IPS DF 6.9 (cell line): ENCODE results near the gene ATAD2B.

Experiments used
- DNase-seq: peaks from one replicate; pipeline ENCODE4 v3.0.0-alpha.2; 2013; ENCODE audit warnings: low read depth, low spot score
- H3K27ac ChIP-seq: one replicate; pipeline ENCODE4 v1.5.1; 2013; ENCODE audit warnings: low read length, control low read depth
- H3K27me3 ChIP-seq: 2 replicates; pipeline ENCODE4 v1.6.1; 2013; ENCODE audit warnings: mild to moderate bottlenecking, low read length; ENCODE audit not compliant: control insufficient read depth, insufficient read depth
- H3K36me3 ChIP-seq: 2 replicates; pipeline ENCODE4 v1.6.1; 2013; ENCODE audit warnings: low read length; ENCODE audit not compliant: control insufficient read depth, insufficient read depth
- H3K4me1 ChIP-seq: 2 replicates; pipeline ENCODE4 v1.6.1; 2013; ENCODE audit warnings: low read length; ENCODE audit not compliant: control insufficient read depth, insufficient read depth
- H3K4me3 ChIP-seq: 2 replicates; pipeline ENCODE4 v1.5.1; 2013; ENCODE audit warnings: mild to moderate bottlenecking, low read length
- H3K9me3 ChIP-seq: 2 replicates; pipeline ENCODE4 v1.6.1; 2013; ENCODE audit warnings: low read length, inconsistent platforms; ENCODE audit not compliant: control insufficient read depth, insufficient read depth
- WGBS: extraction: QIAGEN DNeasy Blood & Tissue Kit; methylation state at CpG from one replicate; pipeline ENCODE4 v1.1.7; 2013; ENCODE audit warnings: mixed read lengths, missing lambda C conversion rate; ENCODE audit not compliant: insufficient read length, insufficient coverage; 5-methylcytosine and 5-hydroxymethylcytosine counted together

Gene ATAD2B

DNA sequence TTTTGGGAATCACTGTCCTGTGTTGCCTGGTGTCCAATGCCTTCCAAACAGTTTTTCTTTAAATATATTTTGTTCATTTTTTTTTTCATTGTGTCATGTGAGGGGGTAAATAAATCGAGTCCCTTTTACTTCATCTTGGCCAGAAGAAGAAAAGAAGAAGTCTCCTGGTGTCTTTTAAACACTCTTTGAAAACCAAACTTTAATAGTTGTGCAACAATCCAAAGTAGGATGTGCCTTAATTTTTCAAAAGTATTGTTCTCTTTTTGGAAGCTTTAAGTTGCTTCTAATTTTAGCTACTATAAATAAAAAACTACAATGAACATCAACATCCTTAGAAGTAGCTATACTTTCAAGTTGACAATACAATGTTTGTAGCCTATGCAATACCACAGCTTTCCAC is 154.9 kb downstream of the ATAD2B start:
- no peaks in the 10 kb centered on the region for H3K4me1 ChIP-seq
- no peak overlapping the region for H3K4me3 ChIP-seq
- no peaks in the 10 kb centered on the region for H3K36me3 ChIP-seq
- H3K27me3 ChIP-seq, result no peaks in the 10 kb centered on the region
- no CpG with 5 or more reads among the region's 1 CpG for WGBS
- no peak for DNase-seq
- no peaks in the 10 kb centered on the region for H3K9me3 ChIP-seq
- H3K27ac ChIP-seq, result no peak overlapping the region

DNA sequence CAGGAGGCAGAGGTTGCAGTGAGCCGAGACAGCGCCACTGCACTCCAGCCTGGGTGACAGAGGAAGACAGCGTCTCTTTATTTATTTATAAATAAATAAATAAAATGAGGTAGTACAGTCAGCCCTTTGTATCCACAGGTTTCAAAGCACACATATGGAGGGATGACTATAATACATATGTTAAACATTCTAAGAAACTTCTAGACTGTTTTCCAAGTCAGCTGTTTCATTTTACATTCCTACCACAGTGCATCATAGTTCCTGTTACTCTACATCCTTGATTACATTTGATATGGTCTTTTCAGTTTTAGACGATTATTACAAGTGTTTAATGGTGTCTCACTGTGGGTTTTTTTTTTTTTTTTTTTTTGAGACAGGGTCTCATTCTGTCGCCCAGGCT is 157.6 kb downstream of the ATAD2B start:
- H3K27me3 ChIP-seq, result no peaks in the 10 kb centered on the region
- DNase-seq, result no peak
- H3K4me1 ChIP-seq, result no peaks in the 10 kb centered on the region
- H3K27ac ChIP-seq, result no peak overlapping the region
- no peaks in the 10 kb centered on the region for H3K9me3 ChIP-seq
- no peaks in the 10 kb centered on the region for H3K36me3 ChIP-seq
- no CpG with 5 or more reads among the region's 5 CpGs for WGBS
- no peak overlapping the region for H3K4me3 ChIP-seq

DNA sequence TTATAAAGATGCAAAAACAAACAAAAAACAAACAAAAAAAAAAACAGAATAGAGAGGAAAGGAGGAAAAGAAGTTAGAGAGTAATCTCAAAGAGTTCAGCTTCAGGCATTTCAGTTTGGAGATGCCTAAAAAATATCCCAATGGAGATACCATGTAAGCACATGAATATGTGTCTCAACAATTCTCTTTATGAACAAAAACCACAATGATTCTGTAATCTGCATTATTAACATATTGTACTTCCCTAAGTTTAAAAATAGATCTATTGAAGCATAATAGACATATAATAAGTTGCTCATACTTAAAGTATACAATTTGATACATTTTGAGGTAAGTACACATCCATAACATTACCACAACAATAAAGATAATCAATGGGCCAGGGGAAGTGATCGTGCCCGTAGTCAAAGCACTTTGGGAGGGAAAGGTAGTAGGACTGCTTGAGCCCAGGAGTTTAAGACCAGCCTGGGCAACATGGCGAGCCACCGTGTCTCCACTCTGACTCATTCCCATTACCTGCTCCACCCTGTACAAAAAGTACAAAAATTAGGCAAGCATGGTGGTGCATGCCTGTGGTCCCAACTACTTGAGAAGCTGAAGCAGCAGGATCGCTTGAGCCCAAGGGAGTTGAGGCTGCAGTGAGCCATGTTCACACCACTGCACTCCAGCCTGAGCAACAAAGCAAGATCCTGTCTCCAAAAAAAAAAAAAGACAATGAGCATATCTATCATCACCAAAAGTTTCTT is 158.9 kb downstream of the ATAD2B start:
- no peak overlapping the region for H3K4me3 ChIP-seq
- no CpG with 5 or more reads among the region's 5 CpGs for WGBS
- no peak overlapping the region for H3K27ac ChIP-seq
- H3K4me1 ChIP-seq, result no peaks in the 10 kb centered on the region
- H3K36me3 ChIP-seq, result no peaks in the 10 kb centered on the region
- DNase-seq, result no peak
- no peaks in the 10 kb centered on the region for H3K27me3 ChIP-seq
- no peaks in the 10 kb centered on the region for H3K9me3 ChIP-seq

DNA sequence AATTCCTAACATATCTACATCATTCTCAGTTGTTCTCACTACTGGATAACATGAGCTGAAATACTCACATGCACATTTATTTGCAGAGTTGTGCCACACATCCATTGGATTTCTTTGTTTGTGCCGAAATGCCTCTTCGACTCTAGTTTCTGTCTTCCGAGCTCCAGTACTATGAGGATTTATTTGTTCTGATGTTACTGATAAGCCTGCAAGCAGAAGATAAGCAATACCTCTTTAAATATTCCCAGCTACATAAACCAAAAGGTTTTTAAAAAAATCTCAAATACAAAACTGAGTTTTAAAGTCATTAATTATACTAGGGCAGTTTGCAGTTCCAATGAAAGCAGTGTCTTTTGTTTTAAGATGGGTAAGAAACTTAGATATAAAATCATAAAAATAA is 164.8 kb downstream of the ATAD2B start:
- H3K36me3 ChIP-seq, result no peaks in the 10 kb centered on the region; the same call in 1 of the 2 replicates
- no peak for DNase-seq
- no peak overlapping the region for H3K27ac ChIP-seq
- no peaks in the 10 kb centered on the region for H3K27me3 ChIP-seq
- H3K9me3 ChIP-seq, result no peaks in the 10 kb centered on the region
- no peak overlapping the region for H3K4me3 ChIP-seq
- WGBS, result no CpG with 5 or more reads among the region's 3 CpGs
- H3K4me1 ChIP-seq, result no peaks in the 10 kb centered on the region

DNA sequence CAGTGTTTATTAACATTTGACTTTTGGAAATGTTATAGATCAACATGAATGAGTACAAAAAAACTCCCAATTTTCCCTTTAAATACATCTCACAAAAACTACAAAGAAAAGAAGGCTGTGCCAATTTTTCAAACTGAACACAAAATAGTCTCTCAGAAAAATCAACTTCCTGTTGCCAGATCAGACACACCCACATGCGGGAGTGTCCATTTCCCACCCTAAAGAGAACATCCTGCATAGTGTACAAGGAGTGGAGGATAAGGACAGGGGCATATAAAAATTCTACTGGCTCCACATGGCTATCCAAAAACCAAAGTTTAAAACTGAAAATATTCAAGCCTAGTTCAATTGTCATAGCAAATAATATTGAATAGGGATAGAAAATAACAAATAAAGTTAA is 165.3 kb downstream of the ATAD2B start:
- H3K27ac ChIP-seq, result no peak overlapping the region

DNA sequence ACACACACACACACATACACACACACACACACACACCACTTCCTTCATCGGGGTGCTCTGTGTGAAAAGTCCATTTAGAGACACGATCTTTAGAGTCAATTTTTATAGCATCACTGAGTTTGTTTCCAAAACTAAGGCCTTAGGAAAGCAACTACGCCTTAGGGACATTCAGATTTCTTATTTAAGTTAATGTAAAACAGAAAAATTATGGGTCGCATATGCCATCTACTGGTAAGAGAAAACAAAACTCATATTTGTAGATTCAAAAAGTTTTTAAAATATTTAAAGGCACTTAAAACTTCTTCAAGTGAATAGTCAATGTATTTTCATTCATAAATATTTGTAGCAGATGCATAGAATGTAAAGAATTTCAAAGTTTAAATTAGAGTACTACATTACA is 166.2 kb downstream of the ATAD2B start:
- WGBS, result no CpG with 5 or more reads among the region's 4 CpGs
- Histone ChIP-seq H3K4me1 (0 out of 2 replicates have a peak, but pooled peaks cover 1% of the 10 kb centered on the region), H3K36me3 (no peaks in the 10 kb centered on the region; the same call in 1 of the 2 replicates), H3K27me3 (no peaks in the 10 kb centered on the region), H3K9me3 (no peaks in the 10 kb centered on the region), H3K4me3 (no peak overlapping the region), H3K27ac (no peak overlapping the region)
- no peak for DNase-seq

More for the DNA sequence above, 165.3 kb downstream of the ATAD2B start:
- H3K4me3 ChIP-seq, result no peak overlapping the region
- H3K27me3 ChIP-seq, result no peaks in the 10 kb centered on the region
- WGBS, result no CpG with 5 or more reads among the region's 1 CpG
- no peaks in the 10 kb centered on the region for H3K9me3 ChIP-seq
- 0 out of 2 replicates have a peak, but pooled peaks cover 1% of the 10 kb centered on the region for H3K4me1 ChIP-seq
- no peak for DNase-seq
- H3K36me3 ChIP-seq, result no peaks in the 10 kb centered on the region; the same call in 1 of the 2 replicates

DNA sequence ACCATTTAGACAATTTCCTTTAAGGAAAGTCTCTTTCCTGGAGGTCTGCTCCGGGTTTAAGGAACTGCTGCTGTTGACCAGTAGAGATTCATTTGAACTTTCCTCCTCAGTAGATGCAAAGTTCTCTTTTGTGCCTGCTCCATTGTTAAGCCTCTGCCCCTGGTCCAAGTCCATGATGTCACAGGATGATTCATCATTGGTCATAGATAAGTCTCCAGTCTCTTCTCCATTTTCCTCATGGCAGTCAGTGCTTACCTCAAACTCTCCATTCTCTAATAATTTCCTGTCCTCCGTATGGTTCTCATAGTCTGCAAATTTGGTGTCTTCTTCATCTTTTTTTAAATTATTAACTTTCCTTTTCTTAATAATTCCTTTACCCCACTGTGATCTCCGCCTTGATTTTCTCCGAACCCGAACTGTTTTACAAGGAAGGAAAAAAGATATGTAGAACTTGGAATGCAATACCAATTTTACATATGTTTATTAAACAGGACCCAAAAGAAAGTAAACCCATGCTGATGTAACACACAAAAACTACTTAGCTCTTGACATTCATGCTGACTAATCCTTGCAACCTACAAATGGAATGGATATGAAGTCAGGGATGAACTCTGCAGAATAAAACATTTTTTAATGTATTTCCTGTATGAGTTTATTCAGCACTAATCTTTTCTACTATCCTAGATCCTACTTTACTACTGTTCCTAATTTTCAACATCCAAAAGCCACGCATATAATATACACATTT is 169.1 kb downstream of the ATAD2B start:
- no peak for DNase-seq
- WGBS, result 100% methylated on average over 3 of the region's 6 CpGs

DNA sequence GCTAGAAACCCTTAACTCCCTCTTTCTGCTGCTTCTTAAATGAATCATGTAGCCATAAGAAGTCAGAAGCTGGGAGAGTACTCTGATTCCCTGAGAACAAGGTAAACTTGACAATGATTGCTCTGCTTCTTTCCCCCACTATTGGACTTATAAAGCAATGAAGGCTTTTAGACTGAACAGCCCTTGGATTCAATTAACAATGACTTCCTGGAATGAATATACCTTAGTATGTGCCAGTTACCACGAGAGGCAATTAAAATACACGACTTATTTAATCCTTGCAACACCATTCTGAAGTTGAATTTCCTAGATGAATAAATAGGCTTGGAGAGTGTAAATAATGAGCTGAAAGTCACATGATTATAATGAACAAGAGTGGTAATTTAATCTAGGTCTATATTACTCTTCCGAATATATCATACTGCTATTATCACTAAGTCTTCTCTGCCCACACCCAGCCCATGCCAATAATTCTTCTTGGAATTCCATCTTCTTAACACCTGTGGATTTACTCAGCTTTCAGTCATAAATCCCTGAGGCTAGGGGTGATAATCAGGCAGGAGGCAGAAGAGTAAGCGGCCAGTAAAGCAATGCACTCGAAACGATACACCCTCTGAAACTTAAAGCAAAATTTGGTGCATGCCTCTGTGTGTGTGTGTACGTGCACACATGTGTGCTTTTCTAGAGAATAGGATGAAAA is 170.2 kb downstream of the ATAD2B start:
- Histone ChIP-seq H3K36me3 (no peaks in the 10 kb centered on the region; the same call in 1 of the 2 replicates), H3K9me3 (no peaks in the 10 kb centered on the region), H3K4me1 (0 out of 2 replicates have a peak, but pooled peaks cover 1% of the 10 kb centered on the region), H3K27ac (no peak overlapping the region), H3K4me3 (no peak overlapping the region), H3K27me3 (no peaks in the 10 kb centered on the region)
- WGBS, result no CpG with 5 or more reads among the region's 7 CpGs
- DNase-seq, result no peak

More for the DNA sequence above, 169.1 kb downstream of the ATAD2B start:
- H3K4me3 ChIP-seq, result no peak overlapping the region
- no peaks in the 10 kb centered on the region for H3K27me3 ChIP-seq
- 0 out of 2 replicates have a peak, but pooled peaks cover 1% of the 10 kb centered on the region for H3K4me1 ChIP-seq
- H3K36me3 ChIP-seq, result no peaks in the 10 kb centered on the region; the same call in 1 of the 2 replicates
- no peaks in the 10 kb centered on the region for H3K9me3 ChIP-seq
- H3K27ac ChIP-seq, result no peak overlapping the region

DNA sequence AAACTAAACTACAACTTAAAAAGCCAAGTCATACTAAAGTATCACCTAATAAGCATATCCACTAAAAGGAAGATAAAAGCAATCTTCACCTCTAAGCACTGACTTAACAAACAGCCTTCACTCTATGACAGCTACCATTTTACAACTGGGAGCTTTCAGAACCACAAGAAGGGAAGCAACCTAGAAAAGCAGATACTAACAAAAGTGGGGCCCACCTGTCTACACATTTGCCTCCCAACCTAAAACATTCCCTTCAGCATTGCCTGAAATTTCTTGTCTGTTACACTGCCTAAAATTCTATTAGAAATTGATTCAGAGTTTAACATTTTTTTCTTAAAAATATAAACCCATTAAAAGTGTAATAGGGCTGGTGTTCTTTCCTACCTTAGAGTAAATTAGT is 172.0 kb downstream of the ATAD2B start:
- Histone ChIP-seq H3K4me3 (no peak overlapping the region), H3K27me3 (no peaks in the 10 kb centered on the region), H3K9me3 (no peaks in the 10 kb centered on the region), H3K27ac (no peak overlapping the region), H3K36me3 (no peaks in the 10 kb centered on the region; the same call in 1 of the 2 replicates), H3K4me1 (peaks cover 1% of the 10 kb centered on the region; the same call in 1 of the 2 replicates)
- no peak for DNase-seq

DNA sequence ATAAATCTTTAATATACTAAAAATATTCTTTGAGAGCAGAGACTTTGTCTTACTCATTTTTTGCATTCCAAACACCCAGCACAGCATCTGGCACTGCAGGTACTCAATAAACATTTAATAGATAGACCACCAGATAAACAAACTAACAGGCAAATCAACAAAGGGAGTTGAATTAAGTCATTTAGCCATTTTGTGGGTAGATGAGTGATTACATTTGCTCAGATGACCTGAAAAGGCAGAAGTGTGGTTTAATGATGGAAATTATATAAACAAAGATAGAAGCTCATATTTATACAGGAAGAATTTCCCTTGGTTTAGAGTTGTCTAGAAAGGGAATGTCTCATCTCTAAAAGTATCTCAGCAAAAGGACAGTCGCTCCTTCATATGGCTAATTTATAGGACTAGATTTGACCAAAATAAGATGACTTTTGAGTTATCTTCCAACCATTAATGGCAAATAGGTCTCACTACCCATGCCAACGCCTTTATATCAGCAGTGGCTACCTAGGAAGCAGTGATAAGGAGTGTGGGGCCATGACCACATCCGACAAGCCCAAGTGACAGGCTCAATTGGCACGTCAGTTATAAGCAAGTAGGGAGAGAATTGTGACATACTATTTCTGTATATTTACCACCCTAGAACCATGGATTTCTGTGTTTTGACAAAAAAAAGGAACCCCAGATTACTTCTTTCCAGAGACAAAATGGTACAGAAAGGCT is 173.5 kb downstream of the ATAD2B start:
- Histone ChIP-seq H3K36me3 (no peaks in the 10 kb centered on the region; the same call in 1 of the 2 replicates), H3K27me3 (no peaks in the 10 kb centered on the region), H3K9me3 (no peaks in the 10 kb centered on the region), H3K4me1 (peaks cover 1% of the 10 kb centered on the region; the same call in 1 of the 2 replicates), H3K27ac (no peak overlapping the region), H3K4me3 (no peak overlapping the region)
- no CpG with 5 or more reads among the region's 4 CpGs for WGBS
- DNase-seq, result no peak
